Measurements from ENCODE around the gene SLC35C1.

The SLC35C1 gene

DNA sequence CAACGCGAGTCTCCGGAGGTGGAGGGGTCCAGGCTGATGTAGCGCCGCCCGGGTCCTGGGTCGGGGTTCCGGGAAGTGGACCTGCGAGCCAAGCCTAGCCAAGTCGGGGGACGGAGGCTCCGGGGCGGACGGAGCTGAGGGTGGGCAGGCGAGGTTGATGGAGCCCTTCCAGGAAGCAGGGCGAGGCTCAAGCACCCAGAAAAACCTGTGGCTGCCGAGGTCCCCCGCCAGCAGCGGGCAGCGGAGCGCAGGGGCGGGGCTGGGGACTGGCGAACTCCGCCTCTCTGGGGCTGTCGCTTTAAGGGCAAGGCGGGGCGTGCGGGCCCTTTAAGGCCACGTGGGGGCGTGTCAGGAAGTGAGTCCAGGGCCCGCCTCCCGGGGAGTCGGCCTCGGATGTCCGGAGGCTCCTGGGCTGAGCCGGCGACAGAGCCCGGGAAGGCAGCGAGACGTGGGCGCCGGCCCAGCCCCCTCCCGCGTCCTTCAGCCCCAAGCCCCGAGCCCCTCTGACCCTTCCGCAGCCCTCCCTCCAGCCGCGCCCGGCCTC, at the start of gene SLC35C1:
Gene SLC35C1, plus strand, starts transcription at position 389 of the 544 bp plus-strand sequence. CDS start 653 bp downstream, outside the sequence.
- peak within 1 kb of the TSS; percentile 82 for H3K4me3 ChIP-seq (ENCODE audit: low read depth, low read length)
- DNase-seq (ENCODE audit: low read depth) = peak; percentile 76

DNA sequence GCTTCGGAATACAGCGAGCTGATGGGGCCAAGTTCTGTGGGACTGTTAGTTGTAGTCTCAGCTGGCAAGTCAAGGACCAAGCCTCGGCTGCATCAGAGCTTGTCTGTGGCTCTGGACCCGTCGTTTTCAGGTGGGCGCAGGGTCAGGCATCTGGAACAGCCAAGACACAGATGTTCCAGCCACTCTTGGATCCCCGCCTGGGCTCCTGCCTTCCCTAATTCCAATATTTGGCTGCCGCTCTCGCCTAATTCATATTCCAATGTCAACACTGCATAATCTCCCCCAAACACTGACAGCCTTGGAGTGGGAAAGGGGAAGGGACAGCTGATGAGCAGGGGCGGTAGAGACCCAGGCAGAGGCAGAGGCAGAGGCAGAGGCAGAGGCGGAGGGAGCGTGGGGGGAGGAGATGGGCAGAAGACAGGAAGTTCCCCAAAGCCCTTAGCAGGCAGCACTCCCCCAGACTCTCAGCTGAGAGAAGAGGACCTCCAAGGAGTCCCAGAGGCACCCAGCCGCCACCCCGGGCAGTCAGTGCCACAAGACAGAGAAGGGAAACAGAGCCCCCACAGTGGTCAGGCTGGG, 49.6 kb upstream of the SLC35C1 start:
- DNase-seq (ENCODE audit: low read depth) = no peak
- no peak overlapping the region for H3K4me3 ChIP-seq (ENCODE audit: low read depth, low read length)

DNA sequence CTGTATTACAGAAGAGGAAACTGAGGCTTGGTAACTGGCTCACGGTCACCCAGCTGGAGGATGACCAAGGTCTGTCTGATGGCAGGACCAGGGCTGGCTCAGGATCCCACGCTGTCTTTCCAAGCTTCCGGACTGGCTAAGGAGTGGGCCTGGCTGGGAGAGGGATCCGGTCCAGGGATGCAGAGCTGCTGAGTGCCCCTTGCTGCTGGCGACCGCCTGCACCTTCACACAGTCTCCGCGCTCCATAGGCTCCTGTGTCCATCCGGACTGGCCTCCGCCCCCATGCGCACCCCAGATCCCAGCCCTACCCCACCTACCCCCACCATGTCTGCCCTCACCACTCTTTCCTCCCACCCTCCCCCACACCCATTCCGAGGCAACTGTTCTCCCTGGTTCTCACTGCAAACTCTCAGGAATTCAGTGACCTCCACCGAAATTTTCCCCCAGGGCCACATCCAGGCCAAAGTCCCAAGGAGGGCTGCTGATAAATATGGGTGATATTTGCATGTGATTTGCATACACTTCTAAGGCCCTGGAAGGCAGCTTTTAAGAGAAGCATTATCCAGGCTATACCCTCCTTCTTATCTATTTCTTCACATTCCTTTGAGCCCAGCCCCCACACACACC, 48.5 kb upstream of the SLC35C1 start:
- no peak overlapping the region for H3K4me3 ChIP-seq (ENCODE audit: low read depth, low read length)

DNA sequence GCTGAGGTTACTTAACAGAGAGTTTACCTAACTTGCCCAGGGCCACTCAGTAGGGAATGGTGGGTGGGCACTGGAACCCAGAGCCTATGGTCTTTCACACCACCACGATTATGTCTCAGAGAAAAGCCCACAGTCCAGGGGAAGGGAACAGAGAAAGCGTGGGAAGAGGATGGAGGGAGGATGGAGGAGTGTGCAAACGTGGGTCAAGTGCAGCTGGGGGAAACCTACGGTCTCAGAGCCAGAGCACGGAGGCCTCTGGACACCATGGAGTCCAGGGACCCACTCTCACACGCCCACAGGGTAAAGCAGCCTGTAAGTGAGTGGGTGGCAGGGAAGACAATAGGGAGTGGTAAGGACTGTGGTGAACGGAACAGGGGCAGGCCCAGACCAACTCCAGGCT, 47.3 kb upstream of the SLC35C1 start:
- no peak for DNase-seq (ENCODE audit: low read depth)
- no peak overlapping the region for H3K4me3 ChIP-seq (ENCODE audit: low read depth, low read length)

More for the DNA sequence above, 48.5 kb upstream of the SLC35C1 start:
- DNase-seq (ENCODE audit: low read depth) = no peak

DNA sequence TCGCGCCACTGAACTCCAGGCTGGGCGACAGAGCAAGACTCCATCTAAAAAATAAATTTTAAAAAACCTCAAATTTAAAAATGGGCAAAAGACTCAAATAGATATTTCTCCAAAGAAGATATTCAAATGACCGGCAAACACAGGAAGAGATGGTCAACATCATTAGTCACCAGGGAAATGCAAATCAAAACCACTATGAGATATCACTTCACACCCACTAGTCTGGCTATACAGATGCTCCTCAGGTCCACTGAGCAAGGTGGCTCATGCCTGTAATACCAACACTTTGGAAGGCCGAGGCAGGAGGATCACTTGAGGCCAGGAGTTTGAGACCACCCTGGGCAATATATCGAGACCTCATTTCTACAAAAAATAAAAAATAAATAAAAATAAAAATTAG, 43.3 kb upstream of the SLC35C1 start:
- DNase-seq (ENCODE audit: low read depth) = no peak
- no peak overlapping the region for H3K4me3 ChIP-seq (ENCODE audit: low read depth, low read length)

DNA sequence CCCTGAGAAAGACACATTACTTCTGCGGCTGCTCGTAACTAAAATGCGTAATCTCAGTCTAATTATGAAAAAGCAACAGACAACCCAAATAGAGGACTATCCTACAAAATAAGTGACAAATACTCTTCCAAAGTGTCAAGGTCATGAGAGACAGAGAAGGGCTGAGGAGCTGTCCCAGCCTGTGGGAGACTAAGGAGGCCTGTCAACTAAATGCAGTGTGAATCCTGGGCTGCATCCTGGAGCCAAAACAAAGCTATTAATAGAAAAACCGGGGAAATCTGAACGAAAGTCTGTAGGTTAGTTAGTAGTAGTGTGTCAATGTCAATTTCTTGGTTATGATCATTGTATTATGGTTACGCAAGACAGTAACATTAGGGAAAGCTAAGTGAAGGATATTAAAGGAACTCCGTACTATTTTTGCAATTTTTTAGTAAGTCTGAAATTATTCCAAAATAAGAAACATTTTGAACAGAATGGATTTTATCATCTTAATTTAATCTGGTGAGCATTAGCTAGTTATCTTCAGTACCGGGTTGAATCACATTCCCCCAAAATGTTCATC, 39.8 kb upstream of the SLC35C1 start:
- H3K4me3 ChIP-seq (ENCODE audit: low read depth, low read length) = no peak overlapping the region
- DNase-seq (ENCODE audit: low read depth) = no peak

DNA sequence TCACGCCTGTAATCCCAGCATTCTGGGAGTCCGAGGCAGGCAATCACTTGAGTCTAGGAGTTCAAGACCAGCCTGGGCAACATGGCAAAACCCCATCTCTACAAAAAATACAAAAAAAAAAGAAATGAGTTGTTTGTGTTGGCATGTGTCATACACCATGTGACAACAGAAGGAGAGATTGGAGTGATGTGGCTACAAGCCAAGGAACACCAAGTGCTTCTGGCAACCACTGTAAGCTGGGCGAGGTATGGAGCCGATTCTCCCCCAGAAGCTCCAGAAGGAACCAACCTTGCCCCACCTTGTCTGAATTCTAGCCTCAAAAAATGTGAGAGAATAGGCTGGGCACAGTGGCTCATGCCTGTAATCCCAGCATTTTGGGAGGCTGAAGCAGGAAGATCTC, 39.1 kb upstream of the SLC35C1 start:
- H3K4me3 ChIP-seq (ENCODE audit: low read depth, low read length) = no peak overlapping the region
- no peak for DNase-seq (ENCODE audit: low read depth)

DNA sequence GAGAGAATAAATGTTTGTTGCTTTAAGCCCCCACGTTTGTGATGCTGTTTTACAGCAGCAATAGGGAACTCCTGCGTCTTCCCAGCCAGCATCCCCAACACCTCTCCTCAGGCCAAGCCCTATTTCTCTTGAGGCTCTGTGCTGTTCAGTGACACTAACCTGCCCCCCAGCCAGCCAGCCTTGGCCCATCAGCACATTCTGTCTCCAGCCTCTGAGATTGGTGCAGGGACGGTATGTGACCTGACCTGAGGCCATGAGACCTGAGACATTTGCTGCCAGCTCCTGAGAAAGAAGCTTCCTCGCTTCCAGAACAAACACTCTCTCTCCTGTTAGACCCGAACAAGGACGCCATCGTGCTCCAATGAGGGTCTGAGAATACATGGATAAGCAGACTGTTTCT, 38.5 kb upstream of the SLC35C1 start:
- no peak overlapping the region for H3K4me3 ChIP-seq (ENCODE audit: low read depth, low read length)
- no peak for DNase-seq (ENCODE audit: low read depth)

DNA sequence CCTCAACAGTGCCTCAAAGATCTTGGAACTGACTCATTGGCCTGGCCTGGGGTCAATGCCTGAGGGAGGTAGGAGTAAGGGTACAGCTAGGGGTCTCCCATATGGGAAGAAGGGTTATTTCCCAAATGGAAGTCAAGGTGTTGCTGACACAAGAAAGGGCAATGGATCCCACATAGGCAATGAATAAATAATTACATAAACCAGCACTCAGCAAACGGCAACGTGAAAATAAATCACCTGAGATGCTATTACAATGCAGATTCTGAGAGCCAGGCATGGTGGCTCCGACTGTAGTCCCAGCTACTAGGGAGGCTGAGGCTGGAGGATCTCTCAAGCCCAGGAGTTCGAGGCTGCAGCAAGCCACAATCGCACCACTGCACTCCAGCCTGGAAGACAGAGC, 36.5 kb upstream of the SLC35C1 start:
- no peak for DNase-seq (ENCODE audit: low read depth)
- H3K4me3 ChIP-seq (ENCODE audit: low read depth, low read length) = no peak overlapping the region

DNA sequence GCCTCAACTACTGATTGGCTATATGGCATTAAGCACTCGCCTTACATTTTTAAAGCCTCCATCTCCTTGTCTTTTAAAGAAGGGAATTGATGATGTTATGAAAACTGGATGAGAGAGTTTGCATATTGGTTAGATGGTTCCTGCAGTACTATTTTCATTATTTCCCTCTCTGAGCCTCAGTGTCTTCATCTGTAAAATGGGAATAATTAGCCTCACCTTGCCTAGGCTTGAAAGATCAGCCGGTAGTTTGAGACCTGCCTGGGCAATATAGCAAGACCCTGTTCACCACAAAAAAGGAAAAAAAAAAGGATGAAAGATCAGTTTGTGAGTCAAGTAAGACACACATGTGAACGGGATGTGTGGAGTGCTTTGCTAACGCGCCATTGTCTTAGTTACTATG, 35.0 kb upstream of the SLC35C1 start:
- no peak for DNase-seq (ENCODE audit: low read depth)
- H3K4me3 ChIP-seq (ENCODE audit: low read depth, low read length) = no peak overlapping the region

DNA sequence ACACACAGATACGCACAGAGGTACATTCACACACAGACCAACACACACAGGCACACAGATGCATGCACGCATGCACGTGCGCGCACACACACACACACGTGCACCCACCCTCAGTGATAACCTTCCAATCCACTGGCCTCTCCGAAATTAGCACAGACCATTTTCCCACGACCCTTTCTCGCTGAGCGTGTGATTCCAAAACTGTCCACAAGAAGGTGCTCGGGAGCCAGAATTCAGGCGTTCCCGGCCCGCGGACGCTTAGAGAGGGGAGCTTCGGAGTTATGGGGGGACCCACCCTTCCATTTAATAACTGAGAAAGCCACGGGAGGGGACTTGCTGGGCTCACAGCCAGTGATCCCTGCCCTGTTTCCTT, 33.8 kb upstream of the SLC35C1 start:
- H3K4me3 ChIP-seq (ENCODE audit: low read depth, low read length) = peak overlapping the region; percentile 53
- DNase-seq (ENCODE audit: low read depth) = no peak

DNA sequence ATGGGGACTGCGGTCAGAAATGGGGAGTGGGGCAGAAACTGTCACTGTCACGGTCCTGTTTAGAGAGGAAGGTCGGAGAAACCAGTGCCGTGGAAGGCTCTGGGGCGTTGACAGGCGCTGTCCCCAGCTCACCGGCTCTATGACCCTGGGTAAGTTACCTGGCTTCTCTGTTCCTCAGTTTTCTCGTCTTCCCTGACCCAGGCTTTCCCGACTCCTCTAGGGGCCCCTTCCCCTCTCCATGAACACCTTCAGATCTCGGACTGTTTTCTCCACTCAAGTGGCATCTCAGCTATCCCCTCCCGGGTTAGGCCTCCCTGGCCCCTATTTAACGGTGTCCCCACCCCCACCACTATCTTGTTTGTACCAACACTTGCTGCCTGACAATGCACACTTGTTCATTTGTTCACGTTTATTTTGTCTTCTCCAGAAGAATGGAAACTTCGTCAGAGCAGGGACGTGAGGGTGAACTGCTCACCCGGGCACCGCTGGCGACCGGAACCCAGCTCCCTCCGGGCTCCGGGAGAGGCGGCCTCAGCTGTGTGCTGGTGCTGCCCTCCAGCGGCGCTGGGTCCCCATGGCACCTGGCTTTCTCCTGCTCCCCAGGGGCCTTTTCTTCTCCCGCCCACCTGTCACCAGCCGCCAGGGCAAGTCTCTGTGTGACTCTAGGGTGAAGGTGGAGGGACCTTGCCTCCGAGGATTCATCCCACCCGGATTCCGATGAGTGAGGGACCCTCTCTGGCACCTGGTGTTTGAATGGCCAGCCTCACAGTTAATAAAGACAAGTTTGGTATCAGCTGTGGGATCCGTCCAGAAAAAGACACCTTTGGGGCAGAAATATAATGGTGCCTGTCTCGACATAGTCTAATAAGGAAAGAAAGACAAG, 33.1 kb upstream of the SLC35C1 start:
- peak; percentile 7 for DNase-seq (ENCODE audit: low read depth)
- peak overlapping the region; percentile 53 for H3K4me3 ChIP-seq (ENCODE audit: low read depth, low read length)

DNA sequence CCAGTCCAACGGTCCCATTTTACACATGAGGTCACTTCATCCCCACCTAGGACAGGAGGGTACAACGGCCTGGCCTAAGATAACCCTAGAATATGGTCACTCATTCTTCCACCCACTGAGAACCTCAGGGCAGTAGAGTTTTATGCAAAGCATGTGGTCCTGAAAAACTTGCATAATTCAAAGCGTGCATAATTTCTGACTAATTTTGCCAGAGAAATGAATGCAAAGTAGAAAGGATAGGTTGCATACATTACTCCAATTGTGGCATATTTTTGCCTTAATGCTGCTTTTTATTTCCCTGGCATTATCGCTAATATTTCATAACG, 32.5 kb upstream of the SLC35C1 start:
- H3K4me3 ChIP-seq (ENCODE audit: low read depth, low read length) = no peak overlapping the region
- DNase-seq (ENCODE audit: low read depth) = no peak

DNA sequence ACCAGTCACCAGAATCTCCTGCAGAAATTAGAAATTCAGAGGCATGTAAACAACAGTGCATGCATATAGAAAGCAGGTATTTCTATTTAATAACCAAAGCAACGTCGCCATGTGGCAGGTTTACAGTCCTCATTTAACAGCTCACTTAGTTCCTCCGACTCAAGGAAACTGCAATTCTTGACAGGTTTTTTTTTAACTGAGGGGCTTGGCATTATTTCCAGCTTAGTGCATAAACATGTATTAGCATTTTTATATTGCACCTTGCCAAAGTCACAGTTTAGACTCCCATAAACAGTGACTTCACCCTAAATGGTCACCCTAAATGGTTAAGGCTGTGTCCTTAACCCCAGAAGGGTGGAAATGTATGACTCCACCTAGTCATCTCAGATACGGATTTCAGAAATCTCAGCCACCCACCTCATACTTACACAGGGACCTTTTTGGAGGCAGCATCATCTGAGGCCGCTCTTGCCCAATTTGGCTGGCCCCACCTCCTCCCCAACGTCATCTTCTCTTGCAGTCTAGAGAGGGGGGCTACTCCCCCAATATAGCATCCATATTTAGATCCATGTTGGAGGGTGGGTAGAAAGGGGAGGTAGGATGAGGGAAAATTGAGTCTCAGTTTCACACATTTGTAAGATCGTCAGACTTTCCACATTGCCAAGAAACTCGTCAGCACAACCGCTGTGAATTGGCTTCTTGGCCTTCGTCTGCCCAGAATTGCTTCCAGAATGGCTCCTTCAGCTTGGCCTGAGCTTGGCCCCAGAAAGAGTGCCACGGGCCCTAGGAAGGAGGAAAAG, 31.8 kb upstream of the SLC35C1 start:
- no peak for DNase-seq (ENCODE audit: low read depth)
- no peak overlapping the region for H3K4me3 ChIP-seq (ENCODE audit: low read depth, low read length)

DNA sequence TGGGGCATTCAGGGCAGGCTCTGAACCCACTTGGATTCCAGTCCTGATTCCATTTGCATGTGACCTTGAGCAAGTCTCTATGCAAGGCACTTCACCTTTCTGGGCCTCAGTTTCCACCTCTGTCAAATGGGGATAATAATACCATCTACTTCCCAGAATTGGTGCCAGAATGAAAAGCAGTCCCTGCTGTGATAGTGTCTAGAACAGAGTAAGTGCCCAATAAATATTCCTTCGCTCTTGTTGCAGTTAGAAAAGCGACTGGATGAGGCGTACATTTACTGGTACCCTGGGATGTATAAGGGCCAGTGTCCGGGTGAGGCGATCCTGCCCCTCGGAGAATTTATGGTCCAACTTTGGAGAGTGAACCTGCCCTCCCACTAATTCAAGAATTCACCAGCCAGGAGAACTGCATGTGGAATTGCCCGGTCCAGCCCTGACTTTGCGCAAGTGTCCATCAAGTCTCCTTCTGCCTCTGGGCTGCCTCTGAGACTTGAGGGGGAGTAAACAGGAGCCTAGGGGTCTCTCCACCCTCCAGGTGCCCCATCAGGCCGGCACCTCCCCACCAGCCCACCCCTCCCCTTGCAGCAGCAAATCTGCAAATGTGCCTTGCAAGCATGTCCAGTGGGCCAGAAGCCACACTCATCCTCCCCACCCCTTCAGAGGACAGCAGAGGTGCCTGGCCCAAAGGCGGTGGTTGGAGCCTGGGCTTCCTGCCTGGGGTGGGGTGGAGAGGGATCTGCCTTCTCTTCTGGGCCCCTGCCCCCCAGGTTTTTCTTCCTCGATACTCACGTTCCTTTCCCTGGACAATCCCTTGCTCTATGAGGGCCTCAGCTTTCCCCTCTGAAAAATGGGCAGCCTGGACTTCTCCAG, 30.9 kb upstream of the SLC35C1 start:
- no peak overlapping the region for H3K4me3 ChIP-seq (ENCODE audit: low read depth, low read length)
- DNase-seq (ENCODE audit: low read depth) = no peak

DNA sequence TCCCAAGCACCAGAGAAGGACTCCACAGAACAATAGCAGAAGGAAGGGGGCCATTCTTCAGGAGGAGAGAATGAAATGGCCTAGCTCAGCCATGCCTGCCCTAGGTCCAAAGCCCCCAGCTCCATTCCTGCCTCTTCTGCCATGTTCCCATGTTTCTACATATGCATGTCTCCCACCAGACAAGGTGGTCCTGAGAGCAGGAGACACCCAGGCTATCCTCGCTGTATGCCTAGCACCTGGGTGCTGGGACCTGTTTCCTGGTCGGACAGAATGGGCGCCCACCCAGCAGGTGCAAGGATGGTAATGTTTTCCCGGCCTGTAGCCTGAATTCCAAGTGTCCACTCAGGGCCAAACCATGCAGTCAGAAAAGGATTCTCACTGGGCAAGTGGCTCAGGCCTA, 30.2 kb upstream of the SLC35C1 start:
- no peak overlapping the region for H3K4me3 ChIP-seq (ENCODE audit: low read depth, low read length)
- DNase-seq (ENCODE audit: low read depth) = no peak

DNA sequence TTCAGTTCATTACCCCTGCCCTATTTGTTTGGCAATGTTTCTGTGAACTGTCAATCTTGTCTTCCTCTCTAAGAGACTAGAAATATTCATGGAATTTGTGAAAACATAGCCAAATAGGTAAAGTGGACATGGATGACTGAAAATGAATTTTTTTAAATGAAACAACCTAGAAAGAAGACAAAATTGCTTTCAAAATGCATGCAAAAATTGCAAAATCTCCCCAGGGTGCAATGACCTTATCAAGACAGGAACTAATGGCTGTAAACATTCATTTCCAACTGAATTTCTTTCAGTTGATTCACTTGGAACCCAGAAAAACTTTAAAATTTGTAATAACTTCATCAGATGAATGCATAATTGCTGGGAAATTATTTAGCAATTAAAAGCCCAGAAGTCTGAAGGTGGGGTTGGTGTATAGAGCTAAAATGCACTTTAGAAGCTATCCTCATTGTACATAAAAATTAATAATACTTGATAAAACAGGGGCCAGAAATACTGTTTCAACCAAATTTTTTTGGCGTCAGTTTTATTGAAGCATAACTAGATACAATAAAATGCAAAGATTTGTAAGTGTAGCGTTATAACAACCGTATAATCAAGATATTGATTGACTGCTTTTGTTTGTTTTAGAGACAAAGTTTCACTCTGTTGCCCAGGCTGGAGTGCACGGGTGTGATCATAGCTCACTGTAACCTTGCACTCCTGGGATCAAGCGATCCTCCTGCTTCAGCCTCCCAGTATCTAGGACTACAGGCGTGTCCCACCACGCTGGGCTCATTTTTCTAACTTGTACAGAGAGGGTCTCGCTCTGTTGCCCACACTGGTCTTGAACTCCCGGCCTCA, 27.6 kb upstream of the SLC35C1 start:
- DNase-seq (ENCODE audit: low read depth) = no peak
- H3K4me3 ChIP-seq (ENCODE audit: low read depth, low read length) = no peak overlapping the region

DNA sequence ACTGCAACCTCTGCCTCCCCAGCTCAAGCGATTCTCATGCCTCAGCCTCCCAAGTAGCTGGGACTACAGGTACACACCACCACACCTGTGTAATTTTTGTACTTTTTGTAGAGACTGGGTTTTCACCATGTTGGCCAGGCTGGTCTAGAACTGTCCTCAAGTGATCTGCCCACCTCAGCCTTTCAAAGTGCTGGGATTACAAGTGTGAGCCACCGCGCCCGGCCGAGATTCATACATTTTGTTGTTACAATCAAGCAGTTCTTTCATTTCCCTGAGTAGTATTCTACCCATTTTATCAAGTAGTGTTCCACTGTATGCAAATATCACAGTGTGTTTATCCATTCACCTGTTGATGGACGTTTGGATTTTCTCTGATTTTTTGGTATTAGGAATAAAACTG, 26.6 kb upstream of the SLC35C1 start:
- no peak overlapping the region for H3K4me3 ChIP-seq (ENCODE audit: low read depth, low read length)
- DNase-seq (ENCODE audit: low read depth) = no peak

Data from skeletal muscle cell (primary cell).